ENCODE measurements around the gene PGBD1. TPM values are rescaled to one million over a fixed set of nuclear protein-coding genes. Genes with fewer than 3 reads are reported as not detected.

Gene PGBD1
- total RNA-seq, 4 donors from 2014 or later: 6.5 to 7.7 (median 7.2) TPM

DNA sequence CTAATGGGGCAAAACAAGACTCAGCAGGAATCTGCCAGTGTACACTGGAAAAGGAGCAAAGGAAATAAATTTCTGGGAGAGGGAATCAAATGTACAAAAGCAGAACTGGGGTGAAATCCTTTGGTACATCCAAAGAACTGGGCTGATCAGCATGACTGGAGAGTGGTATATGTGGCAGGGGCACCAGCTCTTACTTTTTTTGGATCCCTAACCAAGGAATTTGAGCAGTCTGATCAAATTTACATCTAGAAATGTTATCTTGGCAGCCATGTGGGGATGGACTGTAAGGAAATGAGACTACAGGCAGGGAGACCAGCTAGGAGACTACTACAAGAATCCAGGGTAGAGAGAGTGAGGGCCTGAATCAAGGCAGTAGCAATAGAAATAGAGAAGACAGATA is 55.7 kb downstream of the PGBD1 start:
- no peaks in the 10 kb centered on the region for H3K9me3 ChIP-seq
- peaks cover 6 to 26% (median 10%) of the 10 kb centered on the region in 3 donors for H3K4me1 ChIP-seq
- H3K27ac ChIP-seq: peak overlapping the region; percentile 97 to 98 (median 98)
- H3K36me3 ChIP-seq: no peaks in the 10 kb centered on the region
- TF ChIP-seq CTCF (IDR thresholded peaks at IDR 0.05) (no peak), POLR2A (IDR thresholded peaks at IDR 0.05) (no peak), EP300 (IDR thresholded peaks at IDR 0.05) (no peak), POLR2AphosphoS5 (IDR thresholded peaks at IDR 0.05) (no peak)
- no peaks in the 10 kb centered on the region for H3K27me3 ChIP-seq
- peak overlapping the region; percentile 73 to 81 for H3K4me3 ChIP-seq
- ATAC-seq: no peak

GRCh38 chr6:28340310-28341095 is 59.1 kb downstream of the PGBD1 start:
- H3K27ac ChIP-seq: no peak overlapping the region
- H3K4me3 ChIP-seq: no peak overlapping the region
- H3K4me1 ChIP-seq: peaks cover 4 to 14% (median 6%) of the 10 kb centered on the region in 3 donors
- ATAC-seq: no peak
- TF ChIP-seq CTCF (IDR thresholded peaks at IDR 0.05) (no peak), EP300 (IDR thresholded peaks at IDR 0.05) (no peak), POLR2A (IDR thresholded peaks at IDR 0.05) (no peak), POLR2AphosphoS5 (IDR thresholded peaks at IDR 0.05) (no peak)
- H3K9me3 ChIP-seq: no peaks in the 10 kb centered on the region
- H3K36me3 ChIP-seq: no peaks in the 10 kb centered on the region
- no peaks in the 10 kb centered on the region for H3K27me3 ChIP-seq
- 73 to 83% methylated on average over 1 of the region's 1 CpG for WGBS, 2 donors (ENCODE audit: low coverage in 1 of 2)

DNA sequence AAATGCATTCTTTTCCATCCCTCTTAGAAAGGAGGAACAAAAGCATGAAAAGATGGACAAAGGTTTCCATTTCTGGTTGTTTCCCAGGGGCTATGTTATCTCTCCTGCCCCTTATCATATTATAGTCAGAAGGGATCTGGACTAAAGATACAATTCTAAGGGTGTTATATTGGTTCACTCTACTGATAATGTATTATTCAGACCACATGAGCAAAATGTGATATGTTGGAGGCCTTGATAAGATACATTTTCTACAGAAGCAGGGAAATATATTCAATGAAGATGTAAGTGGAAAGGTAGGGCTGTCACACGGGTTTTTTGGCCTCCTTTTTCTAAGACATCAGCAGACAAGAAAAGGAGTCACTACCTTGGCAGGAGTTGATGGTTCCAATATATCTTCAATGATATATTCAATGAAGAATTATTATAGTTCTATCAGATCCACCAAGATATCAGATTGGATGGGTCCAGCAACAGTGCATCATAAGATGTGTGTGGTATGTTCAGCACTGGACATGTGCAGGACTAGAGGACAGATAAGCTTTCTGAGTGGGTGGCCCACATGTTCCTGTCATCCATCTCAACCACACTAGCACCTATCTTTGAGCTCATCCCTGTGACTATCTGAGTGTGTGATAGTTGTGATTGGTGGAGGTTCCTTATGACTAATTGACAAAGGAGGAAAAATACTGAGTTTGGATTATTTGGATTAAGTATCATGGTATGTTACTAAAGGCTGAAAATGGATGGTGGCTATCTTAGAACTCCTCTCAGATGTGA is 62.7 kb downstream of the PGBD1 start:
- no peak for ATAC-seq
- Histone ChIP-seq H3K36me3 (no peaks in the 10 kb centered on the region), H3K9me3 (no peaks in the 10 kb centered on the region), H3K4me1 (peaks cover 0 to under 1% (median 0%) of the 10 kb centered on the region in 3 donors), H3K27ac (no peak overlapping the region), H3K27me3 (no peaks in the 10 kb centered on the region), H3K4me3 (no peak overlapping the region)
- TF ChIP-seq POLR2A (IDR thresholded peaks at IDR 0.05): no peak
- TF ChIP-seq EP300 (IDR thresholded peaks at IDR 0.05): no peak
- TF ChIP-seq CTCF (IDR thresholded peaks at IDR 0.05): no peak
- TF ChIP-seq POLR2AphosphoS5 (IDR thresholded peaks at IDR 0.05): no peak
- 37 to 46% methylated on average over 1 of the region's 1 CpG for WGBS, 2 donors (ENCODE audit: low coverage in 1 of 2)

DNA sequence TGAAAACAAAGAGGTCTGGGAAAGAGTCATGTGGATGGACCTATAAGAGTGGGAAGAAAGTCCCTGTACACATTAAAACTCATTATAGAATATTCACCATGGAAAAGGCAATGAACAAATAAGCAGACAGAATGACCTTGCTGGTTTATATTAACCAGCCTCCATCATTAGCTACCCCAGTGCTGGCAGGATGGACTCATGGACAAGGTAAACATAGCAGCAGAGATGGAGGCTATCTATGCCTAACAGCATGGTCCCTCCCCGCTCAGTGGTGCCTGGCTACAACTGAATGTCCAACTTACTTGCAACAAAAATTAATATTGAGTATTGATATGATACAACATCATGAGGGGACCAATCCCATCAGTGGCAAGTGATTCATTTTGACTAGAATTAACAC is 63.8 kb downstream of the PGBD1 start:
- Histone ChIP-seq H3K4me1 (peaks cover 0 to 6% (median 0%) of the 10 kb centered on the region in 3 donors), H3K27me3 (no peaks in the 10 kb centered on the region), H3K9me3 (no peaks in the 10 kb centered on the region), H3K4me3 (no peak overlapping the region), H3K27ac (no peak overlapping the region), H3K36me3 (no peaks in the 10 kb centered on the region)
- WGBS, 2 donors (ENCODE audit: low coverage in 1 of 2): 75 to 100% methylated on average over 1 of the region's 1 CpG
- ATAC-seq: no peak
- TF ChIP-seq EP300 (IDR thresholded peaks at IDR 0.05): no peak
- no peak for TF ChIP-seq POLR2A (IDR thresholded peaks at IDR 0.05)
- TF ChIP-seq CTCF (IDR thresholded peaks at IDR 0.05): no peak
- no peak for TF ChIP-seq POLR2AphosphoS5 (IDR thresholded peaks at IDR 0.05)

Measured in gastroesophageal sphincter (tissue), 4 donors.